Stimulated activated naive CD4-positive, alpha-beta T cell treated with Interleukin-2 at 50 U/mL for 16 hours (primary cell): Measurements from ENCODE around the gene TBC1D9.
"Not testable (repeated sequence)": the region's sequence is repeated elsewhere in the genome, so short reads cannot be mapped to it uniquely, and the experiment has no call there.

Source experiments
- DNase-seq: peaks from one replicate; lab custom pipeline; 2025; lab: John Stamatoyannopoulos, UW

Gene TBC1D9

DNA sequence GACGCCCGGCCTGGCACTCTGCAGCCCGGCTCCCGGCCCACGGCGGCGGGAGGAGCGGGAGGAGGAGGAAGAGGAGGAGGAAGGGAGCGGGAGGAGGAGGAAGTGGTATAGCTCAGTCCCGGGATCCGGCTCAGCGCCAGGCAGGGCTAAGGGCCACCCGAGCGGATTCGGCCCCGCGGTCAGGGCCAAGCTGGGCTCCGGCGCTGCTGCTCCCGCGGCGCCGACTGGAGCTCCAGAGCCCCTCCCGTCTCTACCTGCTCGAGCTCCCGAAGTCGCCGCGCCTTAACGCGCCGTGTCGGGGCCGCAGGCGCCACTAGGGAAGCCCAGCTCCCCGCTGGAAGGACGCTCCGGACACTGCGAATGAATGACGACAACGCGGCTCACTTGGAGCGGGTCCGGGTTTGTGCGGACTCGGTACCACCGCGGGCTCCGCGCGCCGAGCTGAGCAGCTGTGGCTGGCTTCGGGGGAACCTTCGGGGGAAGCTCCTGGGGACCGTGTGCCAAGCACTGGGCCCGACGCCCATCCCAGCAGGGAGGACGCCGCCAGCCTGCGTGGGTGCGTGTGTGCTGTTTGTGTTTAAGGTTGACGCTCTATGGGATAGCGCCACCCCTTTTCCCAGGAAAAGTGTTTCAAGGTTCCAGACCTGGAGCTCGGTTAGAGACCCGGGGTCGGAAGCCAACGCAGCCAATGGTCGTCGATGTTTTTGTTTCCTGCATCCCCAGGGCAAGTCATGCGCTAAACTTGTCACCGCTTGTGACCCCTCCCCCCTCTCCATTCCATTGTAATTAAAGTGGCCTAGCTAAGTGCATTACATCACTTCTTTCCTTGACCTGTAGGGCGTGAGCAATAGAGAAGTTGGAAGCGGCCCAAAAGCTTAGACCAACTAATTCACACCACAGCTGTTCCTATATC, at the start of gene TBC1D9:
TSS of gene TBC1D9 (minus strand) at position 67 of the 913 bp plus-strand sequence. CDS start 340 bp downstream, outside the sequence.
- DNase-seq, result no peak

- no peak for DNase-seq
Observed at GRCh38 chr4:140805293-140805692, 49.1 kb upstream of the TBC1D9 start.

- DNase-seq, result no peak
Observed at GRCh38 chr4:140802591-140802990, 46.4 kb upstream of the TBC1D9 start.

DNA sequence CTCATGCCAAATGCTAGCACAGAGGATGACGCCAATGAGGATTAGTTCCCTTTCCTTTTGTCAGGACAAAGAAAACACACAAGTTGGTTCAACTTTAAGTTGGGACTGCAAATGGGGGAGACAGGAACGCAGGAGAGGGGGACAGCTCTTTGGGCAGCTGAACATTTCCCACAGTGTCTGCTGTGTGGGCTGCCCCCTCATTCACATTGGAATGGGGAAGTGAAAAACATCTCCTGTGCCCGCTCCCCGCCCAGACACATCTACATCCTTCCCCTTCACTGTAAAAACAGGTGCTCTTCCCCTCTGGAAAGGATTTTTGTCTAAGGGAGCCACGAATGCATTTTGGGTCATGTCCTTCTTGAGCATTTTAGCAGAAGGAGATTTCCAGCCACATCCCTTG, 44.5 kb upstream of the TBC1D9 start:
- DNase-seq, result no peak

DNA sequence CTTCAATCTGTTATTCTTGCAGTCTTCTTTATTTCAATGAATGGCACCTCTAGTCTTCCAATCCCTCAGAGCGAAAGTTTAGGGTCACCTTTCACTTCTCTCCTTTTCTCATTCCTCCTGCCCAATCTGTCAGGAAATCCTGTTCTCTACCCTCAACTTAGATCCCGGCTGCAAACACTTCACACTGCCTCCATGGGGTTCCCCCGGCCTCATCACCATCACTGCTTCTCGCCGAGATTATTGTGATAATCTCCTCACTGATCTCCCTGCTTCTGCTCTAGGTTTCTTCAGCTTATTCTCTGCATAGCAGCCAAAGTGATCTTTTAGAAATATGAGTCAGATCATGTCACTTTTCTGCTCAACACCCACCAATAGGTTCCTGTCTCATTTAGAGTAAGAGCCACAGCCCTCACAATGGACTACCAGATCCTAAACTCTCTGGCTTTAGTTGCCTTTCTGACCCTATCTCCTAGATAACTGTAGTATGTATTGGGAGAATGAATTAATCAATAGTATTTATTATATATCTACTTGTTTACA, 43.6 kb upstream of the TBC1D9 start:
- no peak for DNase-seq

- DNase-seq, result no peak
Observed at GRCh38 chr4:140793291-140793690, 37.1 kb upstream of the TBC1D9 start.

DNA sequence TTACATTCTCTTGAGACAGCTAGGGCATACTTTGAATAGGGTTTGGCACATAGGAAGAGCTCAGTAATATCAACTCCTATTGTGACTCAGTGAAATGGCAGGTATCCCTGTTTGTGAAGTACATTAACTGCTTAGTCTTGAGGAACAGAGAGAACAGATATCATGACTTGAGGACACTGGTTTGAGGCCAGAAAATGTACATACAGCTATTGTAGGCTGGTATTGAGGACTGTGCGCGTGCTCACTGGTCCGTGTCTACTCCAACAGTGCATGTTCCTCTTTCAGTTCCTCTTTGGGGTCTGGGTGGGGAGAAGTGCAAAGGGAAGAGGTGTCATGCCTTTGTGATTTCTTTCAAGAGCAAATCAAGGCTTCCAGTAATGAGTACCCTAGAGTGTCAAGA, 34.6 kb upstream of the TBC1D9 start:
- DNase-seq, result no peak

- DNase-seq, result no peak
Observed at GRCh38 chr4:140790171-140790570, 34.0 kb upstream of the TBC1D9 start.

DNA sequence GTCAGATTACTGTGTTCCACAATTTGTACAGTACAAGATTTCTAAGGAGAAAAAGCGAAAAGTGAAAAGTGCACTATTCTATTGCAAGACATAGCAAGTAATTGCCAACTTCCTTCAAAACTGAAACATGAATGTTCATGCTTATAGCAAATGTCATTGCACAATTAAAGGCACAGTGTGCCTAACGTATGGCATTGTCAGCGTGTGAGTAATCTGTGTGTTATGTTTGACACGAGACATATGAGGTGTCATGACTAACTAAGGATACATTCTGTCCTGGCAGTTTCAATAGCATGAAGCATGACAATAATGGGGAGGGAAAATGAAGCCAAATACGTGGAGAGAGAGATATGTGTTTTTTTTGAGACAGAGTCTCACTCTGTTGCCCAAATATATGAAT, 33.6 kb upstream of the TBC1D9 start:
- DNase-seq, result no peak

- DNase-seq, result not testable (repeated sequence)
Observed at GRCh38 chr4:140782787-140783186, 26.6 kb upstream of the TBC1D9 start.

- no peak for DNase-seq
Observed at GRCh38 chr4:140781596-140781995, 25.4 kb upstream of the TBC1D9 start.

- DNase-seq, result no peak
Observed at GRCh38 chr4:140777894-140778293, 21.7 kb upstream of the TBC1D9 start.

DNA sequence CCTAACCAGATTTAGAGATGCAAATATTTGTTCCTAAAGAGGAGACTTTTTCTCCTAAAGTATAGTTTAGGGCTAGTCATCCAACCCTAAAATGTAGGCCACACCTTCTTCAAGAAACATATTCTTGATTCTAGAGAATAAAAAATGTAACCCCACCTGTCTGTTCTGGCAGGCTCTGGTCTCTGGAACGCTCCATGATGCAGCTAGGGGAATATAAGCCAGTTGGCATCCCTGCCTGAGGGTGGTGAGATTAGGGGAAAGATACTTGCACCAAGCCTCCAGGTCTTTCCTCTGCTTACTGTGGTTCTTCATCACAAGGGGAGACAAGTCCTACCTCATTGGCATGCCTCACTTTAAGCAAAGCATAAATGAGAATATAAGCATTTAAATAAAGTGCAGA, 21.2 kb upstream of the TBC1D9 start:
- DNase-seq, result no peak

DNA sequence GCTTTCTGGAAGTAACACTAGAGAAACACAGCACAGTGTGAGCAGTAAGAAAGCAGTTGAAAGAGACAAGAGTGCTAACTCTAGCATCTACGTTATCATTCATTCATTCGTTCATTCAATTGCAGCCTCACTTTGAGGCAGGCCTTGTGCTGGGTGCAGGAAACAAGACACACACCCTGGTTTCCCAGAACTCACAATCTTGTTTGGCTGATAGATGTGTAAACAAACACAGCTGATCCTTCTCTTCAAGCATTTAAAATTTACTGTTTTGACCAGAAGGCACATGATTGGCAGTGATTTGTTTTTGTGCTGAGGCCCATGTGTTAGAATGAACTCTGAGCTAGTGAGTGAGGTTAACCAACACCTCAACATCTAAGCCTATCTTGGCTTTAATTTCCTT, 20.4 kb upstream of the TBC1D9 start:
- DNase-seq, result no peak

DNA sequence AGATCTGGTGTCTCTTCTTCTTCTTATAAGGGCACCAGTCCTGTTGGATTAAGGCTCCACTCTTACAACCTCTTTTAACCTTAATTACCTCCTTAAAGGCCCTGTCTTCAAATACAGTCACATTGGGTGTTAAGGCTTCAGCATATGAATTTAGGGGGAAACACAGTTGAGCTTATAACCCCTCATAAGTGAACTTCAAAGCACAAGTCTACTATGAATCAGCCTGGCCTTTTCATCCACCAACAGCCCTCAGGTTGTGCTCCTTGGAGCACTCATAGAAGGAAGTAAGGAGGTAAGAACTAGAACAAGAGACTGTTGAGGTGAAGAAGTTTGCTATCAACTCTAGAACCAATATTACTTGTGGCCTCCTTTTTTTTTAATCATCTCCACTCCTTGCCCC, 18.8 kb upstream of the TBC1D9 start:
- DNase-seq, result no peak

DNA sequence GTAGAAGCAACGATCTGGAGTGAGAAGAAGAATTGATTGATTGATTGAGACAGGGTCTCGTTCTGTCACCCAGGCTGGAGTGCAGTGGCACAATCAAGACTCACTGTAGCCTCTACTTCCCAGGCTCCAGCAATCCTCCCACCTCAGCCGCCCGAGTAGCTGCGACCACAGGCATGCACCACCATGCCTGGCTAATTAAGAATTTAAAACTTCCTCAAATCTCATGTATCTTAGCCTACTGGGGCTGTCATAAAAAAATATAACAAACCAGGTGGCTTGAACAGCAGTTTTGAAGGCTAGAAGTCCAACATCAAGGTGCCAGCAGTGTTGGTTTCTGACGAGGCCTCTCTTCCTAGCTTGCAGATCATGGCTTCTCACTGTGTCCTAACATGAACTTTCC, 18.3 kb upstream of the TBC1D9 start:
- DNase-seq, result no peak

DNA sequence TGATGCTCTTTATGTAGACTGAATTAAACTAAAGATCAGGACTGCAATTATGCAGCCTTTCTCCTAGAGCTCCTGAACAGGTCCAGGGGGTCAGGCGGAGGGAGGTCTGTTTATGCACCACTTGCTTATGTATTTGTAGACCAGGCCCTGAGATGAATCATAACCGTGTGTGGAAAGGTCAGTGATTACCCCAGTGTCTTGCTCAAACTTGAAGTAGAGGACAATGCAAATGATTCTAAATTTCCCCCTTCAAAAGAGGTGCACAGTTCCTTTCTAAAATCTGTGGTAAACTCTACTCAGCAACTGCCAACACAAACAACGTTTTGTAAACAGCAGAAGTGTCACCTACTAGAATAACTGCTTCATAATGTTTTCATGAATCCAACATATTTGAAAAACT, 13.0 kb upstream of the TBC1D9 start:
- DNase-seq, result no peak

- DNase-seq, result no peak
Observed at GRCh38 chr4:140764785-140765392, 8.7 kb upstream of the TBC1D9 start.

DNA sequence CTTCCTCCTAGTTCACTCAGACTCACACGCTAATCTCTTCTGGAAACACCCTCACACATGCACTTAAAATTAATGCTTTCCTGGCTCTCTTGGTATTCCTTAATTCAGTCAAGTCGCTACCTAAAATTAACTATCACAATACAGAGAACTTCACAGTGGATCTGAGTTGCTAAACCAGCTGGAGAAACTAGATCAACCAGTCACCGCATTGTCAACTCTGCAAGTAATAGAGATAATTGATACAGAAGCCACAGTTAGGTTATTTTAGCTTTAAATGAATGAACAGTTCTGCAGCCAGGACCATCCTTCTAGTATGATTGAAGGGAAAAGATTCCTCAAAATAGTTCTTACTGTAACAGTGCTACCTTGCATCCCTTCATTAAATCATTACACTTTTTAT, 6.0 kb upstream of the TBC1D9 start:
- DNase-seq, result no peak

GRCh38 chr4:140757232-140757630, 1.0 kb upstream of the TBC1D9 start:
- DNase-seq, result no peak

DNA sequence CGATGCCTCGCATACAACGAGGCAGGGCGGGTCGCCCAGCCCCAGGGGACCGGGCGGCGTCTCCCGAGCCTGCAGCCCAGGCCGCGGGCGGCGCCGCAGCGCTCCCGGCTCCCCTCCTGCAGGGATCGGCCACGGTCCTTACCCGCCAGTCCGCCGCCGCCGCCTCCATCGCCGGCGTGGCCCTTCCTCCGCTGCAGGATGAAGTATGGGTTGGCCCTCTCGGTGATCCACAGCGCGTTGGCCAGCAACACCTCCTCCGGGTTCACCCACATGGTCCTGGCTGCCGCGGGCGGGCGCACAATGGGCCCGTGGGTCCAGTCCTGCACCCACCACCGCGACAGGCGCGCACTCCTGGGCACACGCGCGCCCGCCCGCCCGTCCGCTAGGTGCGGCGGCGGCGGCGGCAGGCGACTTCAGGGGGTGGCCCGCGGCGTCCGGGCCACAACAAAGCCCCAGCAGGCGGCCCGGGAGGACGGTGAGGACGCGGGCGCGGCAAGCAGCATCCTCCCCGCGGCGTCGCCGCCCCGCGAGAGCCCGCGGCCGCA, 339 bp downstream of the TBC1D9 start:
- no peak for DNase-seq

DNA sequence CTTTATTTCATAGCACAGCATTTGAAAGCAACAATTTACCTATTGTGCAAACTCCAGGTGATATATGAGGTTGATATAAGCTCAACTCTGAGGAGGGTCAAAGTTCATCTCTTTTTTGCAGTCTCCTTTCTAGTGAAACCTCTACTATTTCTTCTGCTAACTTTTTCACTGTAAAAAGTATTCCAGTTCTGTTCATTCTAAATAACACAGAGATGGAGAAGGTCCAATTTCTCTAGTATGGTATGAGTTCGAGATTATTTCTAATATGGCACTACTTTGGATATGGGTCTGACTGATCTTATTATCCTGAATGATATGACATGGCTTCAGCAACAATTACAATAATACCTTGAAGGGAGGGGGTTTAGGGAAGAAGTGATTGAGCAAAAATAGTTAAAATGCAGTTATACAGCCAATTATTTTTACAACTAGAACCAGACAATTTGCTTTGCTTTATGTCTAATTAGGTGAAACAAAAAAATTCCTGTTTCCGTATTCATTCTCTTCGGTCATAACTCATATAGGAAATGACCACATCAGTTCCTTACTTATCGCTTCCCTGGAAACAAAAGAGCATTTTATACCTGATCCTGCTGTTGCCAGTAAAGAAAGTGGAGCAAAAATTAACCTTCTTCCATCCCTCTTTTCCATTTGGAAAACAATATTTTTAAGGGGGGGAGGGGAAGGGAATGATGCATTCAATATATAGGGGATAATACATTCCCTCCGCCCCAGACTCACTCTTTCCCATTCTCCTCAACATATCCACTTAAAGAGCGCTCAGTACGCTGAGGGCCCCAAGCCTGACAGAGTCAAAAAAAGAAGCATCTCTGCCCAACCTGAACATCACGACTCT, 1.0 kb downstream of the TBC1D9 start:
- DNase-seq, result no peak
